Neural progenitor cell (in vitro differentiated cells): Measurements from ENCODE around the gene COTL1. TPM values are rescaled to one million over a fixed set of nuclear protein-coding genes. Genes with fewer than 3 reads are reported as not detected.

ENCODE experiments used
- DNase-seq: peaks from one replicate; pipeline ENCODE4 v3.0.0-alpha.2; 2016; ENCODE audit warnings: low spot score
- H2AFZ ChIP-seq: fragments of 200-600 bp; sonication (generic); replicated peaks from 2 replicates; pipeline ENCODE4 v1.6.1; 2016; ENCODE audit warnings: antibody characterized with exemption
- H3F3A ChIP-seq: fragments of 200-600 bp; sonication (generic); 2 replicates; pipeline ENCODE4 v1.6.1; 2016; ENCODE audit warnings: antibody characterized with exemption, low read depth
- H3K27ac ChIP-seq: fragments of 200-600 bp; sonication (generic); 2 replicates; pipeline ENCODE4 v1.5.1; 2016; ENCODE audit warnings: mild to moderate bottlenecking
- H3K27me3 ChIP-seq: fragments of 200-600 bp; sonication (generic); 2 replicates; pipeline ENCODE4 v1.6.1; 2016; ENCODE audit warnings: mild to moderate bottlenecking, moderate library complexity
- H3K36me3 ChIP-seq: fragments of 200-600 bp; sonication (generic); 2 replicates; pipeline ENCODE4 v1.5.1; 2016
- H3K4me1 ChIP-seq: fragments of 200-600 bp; sonication (generic); 2 replicates; pipeline ENCODE4 v1.6.1; 2016; ENCODE audit warnings: mixed run types
- H3K4me2 ChIP-seq: fragments of 200-600 bp; sonication (generic); 2 replicates; pipeline ENCODE4 v1.6.1; 2016
- H3K4me3 ChIP-seq: fragments of 200-600 bp; sonication (generic); 2 replicates; pipeline ENCODE4 v1.5.1; 2016
- H3K79me2 ChIP-seq: fragments of 200-600 bp; sonication (generic); 2 replicates; pipeline ENCODE4 v1.6.1; 2016; ENCODE audit warnings: low read depth
- H3K9ac ChIP-seq: fragments of 200-600 bp; sonication (generic); 2 replicates; pipeline ENCODE4 v1.6.1; 2016
- H3K9me3 ChIP-seq: fragments of 200-600 bp; sonication (generic); 2 replicates; pipeline ENCODE4 v1.5.1; 2016; ENCODE audit warnings: low read depth
- H4K20me1 ChIP-seq: fragments of 200-600 bp; sonication (generic); 2 replicates; pipeline ENCODE4 v1.6.1; 2016; ENCODE audit warnings: low read depth
- H3K27ac Mint-ChIP-seq: 3 replicates; pipeline ENCODE4 v1.8.0; 2021; ENCODE audit warnings: mixed read lengths
- H3K27me3 Mint-ChIP-seq: 2 replicates; pipeline ENCODE4 v1.8.0; 2022; ENCODE audit warnings: low read depth, mild to moderate bottlenecking, inconsistent platforms, moderate library complexity, mixed read lengths; ENCODE audit not compliant: insufficient read depth
- H3K36me3 Mint-ChIP-seq: 3 replicates; pipeline ENCODE4 v1.8.0; 2021; ENCODE audit warnings: mixed read lengths
- H3K4me1 Mint-ChIP-seq: 3 replicates; pipeline ENCODE4 v1.8.0; 2021; ENCODE audit warnings: mixed read lengths
- H3K4me3 Mint-ChIP-seq: 3 replicates; pipeline ENCODE4 v1.8.0; 2021; ENCODE audit warnings: mild to moderate bottlenecking, moderate library complexity, mixed read lengths
- H3K9me3 Mint-ChIP-seq: 3 replicates; pipeline ENCODE4 v1.8.0; 2020; ENCODE audit warnings: mixed read lengths
- CTCF ChIP-seq: fragments of 200-600 bp; sonication (generic); IDR thresholded peaks from 2 replicates; pipeline ENCODE4 v1.5.1; 2017; ENCODE audit warnings: antibody characterized with exemption, mild to moderate bottlenecking
- EZH2 ChIP-seq: fragments of 200-600 bp; sonication (generic); IDR thresholded peaks from 2 replicates; pipeline ENCODE4 v1.6.1; 2017; ENCODE audit warnings: antibody characterized with exemption, mild to moderate bottlenecking, moderate library complexity
- EZH2phosphoT487 ChIP-seq: fragments of 200-600 bp; sonication (generic); IDR thresholded peaks from 2 replicates; pipeline ENCODE4 v1.6.1; 2017; ENCODE audit warnings: antibody characterized with exemption
- total RNA-seq: library from RNA; depleted of rRNA; stranded (reverse); fragments of >200 nt; gene quantifications from 2 replicates; pipeline ENCODE4 v1.2.3, GENCODE V29; 2015; ENCODE audit warnings: low replicate concordance

COTL1 gene
- total RNA-seq, 1 donor from 2014 or later: 46.9 TPM

GRCh38 chr16:84617041-84617790, 662 bp downstream of the COTL1 start:
- H3K9me3 ChIP-seq: no peaks in the 10 kb centered on the region
- Mint-ChIP-seq H3K36me3 (peaks cover 10% of the 10 kb centered on the region), H3K27me3 (peaks cover 7% of the 10 kb centered on the region), H3K4me3 (peak overlapping the region; percentile 97), H3K4me1 (peaks cover 60% of the 10 kb centered on the region), H3K27ac (no peak overlapping the region), H3K9me3 (no peaks in the 10 kb centered on the region)
- no peak for TF ChIP-seq EZH2
- TF ChIP-seq EZH2phosphoT487: peak; percentile 14
- peak overlapping the region; percentile 74 for H3K4me3 ChIP-seq
- peak; percentile 30 for DNase-seq
- H4K20me1 ChIP-seq: peaks cover 54% of the 10 kb centered on the region
- H3F3A ChIP-seq: peaks cover 27% of the 10 kb centered on the region
- H2AFZ ChIP-seq: no peak overlapping the region
- no peaks in the 10 kb centered on the region for H3K36me3 ChIP-seq
- H3K79me2 ChIP-seq: peaks cover 50% of the 10 kb centered on the region
- no peak overlapping the region for H3K27ac ChIP-seq
- H3K27me3 ChIP-seq: peaks cover 12% of the 10 kb centered on the region
- H3K9ac ChIP-seq: no peak overlapping the region
- H3K4me1 ChIP-seq: peaks cover 28% of the 10 kb centered on the region
- H3K4me2 ChIP-seq: peak overlapping the region; percentile 99

GRCh38 chr16:84616515-84616914, 1.4 kb downstream of the COTL1 start:
- peaks cover 57% of the 10 kb centered on the region for H3K79me2 ChIP-seq
- peaks cover 9% of the 10 kb centered on the region for H3K27me3 Mint-ChIP-seq
- peaks cover 12% of the 10 kb centered on the region for H3K27me3 ChIP-seq
- peak overlapping the region; percentile 99 for H3K4me2 ChIP-seq
- peaks cover 60% of the 10 kb centered on the region for H3K4me1 Mint-ChIP-seq
- peaks cover 27% of the 10 kb centered on the region for H3F3A ChIP-seq
- no peaks in the 10 kb centered on the region for H3K9me3 ChIP-seq
- H3K4me3 Mint-ChIP-seq: peak overlapping the region; percentile 97
- H3K4me1 ChIP-seq: peaks cover 25% of the 10 kb centered on the region
- no peak overlapping the region for H3K27ac ChIP-seq
- DNase-seq: no peak
- H3K9me3 Mint-ChIP-seq: no peaks in the 10 kb centered on the region
- TF ChIP-seq EZH2phosphoT487: no peak
- peaks cover 15% of the 10 kb centered on the region for H3K36me3 Mint-ChIP-seq
- H4K20me1 ChIP-seq: peaks cover 61% of the 10 kb centered on the region
- H3K36me3 ChIP-seq: no peaks in the 10 kb centered on the region
- no peak overlapping the region for H3K9ac ChIP-seq
- peak overlapping the region; percentile 51 for H3K27ac Mint-ChIP-seq
- H3K4me3 ChIP-seq: peak overlapping the region; percentile 74
- H2AFZ ChIP-seq: no peak overlapping the region

- H3K27ac Mint-ChIP-seq: peak overlapping the region; percentile 16
- no peak overlapping the region for H3K9ac ChIP-seq
- H3K9me3 Mint-ChIP-seq: no peaks in the 10 kb centered on the region
- peaks cover 12% of the 10 kb centered on the region for H3K27me3 ChIP-seq
- TF ChIP-seq EZH2phosphoT487: no peak
- TF ChIP-seq CTCF: no peak
- no peak for TF ChIP-seq EZH2
- H3K9me3 ChIP-seq: no peaks in the 10 kb centered on the region
- no peak overlapping the region for H2AFZ ChIP-seq
- no peak for DNase-seq
- H3K27me3 Mint-ChIP-seq: peaks cover 9% of the 10 kb centered on the region
- peaks cover 63% of the 10 kb centered on the region for H3K4me1 Mint-ChIP-seq
- H3K36me3 Mint-ChIP-seq: peaks cover 29% of the 10 kb centered on the region
- H3K4me2 ChIP-seq: peak overlapping the region; percentile 57
- H3K79me2 ChIP-seq: peaks cover 70% of the 10 kb centered on the region
- H3K4me3 Mint-ChIP-seq: peak overlapping the region; percentile 86
- peaks cover 25% of the 10 kb centered on the region for H3K4me1 ChIP-seq
- no peaks in the 10 kb centered on the region for H3K36me3 ChIP-seq
- peaks cover 67% of the 10 kb centered on the region for H4K20me1 ChIP-seq
- peaks cover 27% of the 10 kb centered on the region for H3F3A ChIP-seq
- no peak overlapping the region for H3K27ac ChIP-seq
- peak overlapping the region; percentile 17 for H3K4me3 ChIP-seq
These were observed 2.7 kb downstream of the COTL1 start for GRCh38 chr16:84614968-84615813.

- Histone ChIP-seq H3K27me3 (peaks cover 12% of the 10 kb centered on the region), H3K9ac (no peak overlapping the region), H3K4me2 (peak overlapping the region; percentile 5), H4K20me1 (peaks cover 67% of the 10 kb centered on the region), H3K4me3 (no peak overlapping the region), H3F3A (peaks cover 27% of the 10 kb centered on the region), H3K27ac (no peak overlapping the region), H3K4me1 (peaks cover 25% of the 10 kb centered on the region), H3K9me3 (no peaks in the 10 kb centered on the region), H3K36me3 (no peaks in the 10 kb centered on the region), H3K79me2 (peaks cover 76% of the 10 kb centered on the region), H2AFZ (no peak overlapping the region)
- peaks cover 9% of the 10 kb centered on the region for H3K27me3 Mint-ChIP-seq
- H3K4me1 Mint-ChIP-seq: peaks cover 64% of the 10 kb centered on the region
- peak overlapping the region; percentile 16 for H3K27ac Mint-ChIP-seq
- no peak overlapping the region for H3K4me3 Mint-ChIP-seq
- peaks cover 34% of the 10 kb centered on the region for H3K36me3 Mint-ChIP-seq
- H3K9me3 Mint-ChIP-seq: no peaks in the 10 kb centered on the region
- TF ChIP-seq EZH2: no peak
- TF ChIP-seq EZH2phosphoT487: no peak
- no peak for TF ChIP-seq CTCF
- no peak for DNase-seq
These were observed 3.3 kb downstream of the COTL1 start for GRCh38 chr16:84614623-84614967.
